DLD1 (cell line): ENCODE measurements around the gene QDPR.
"Not testable (repeated sequence)": the region's sequence is repeated elsewhere in the genome, so short reads cannot be mapped to it uniquely, and the experiment has no call there.

Experiments
- in situ Hi-C: cut with HindIII; loops from 2 replicates; pipeline ENCODE4 v1.10.0; 2017; ENCODE audit warnings: low sequenced_read_pairs

QDPR gene

DNA sequence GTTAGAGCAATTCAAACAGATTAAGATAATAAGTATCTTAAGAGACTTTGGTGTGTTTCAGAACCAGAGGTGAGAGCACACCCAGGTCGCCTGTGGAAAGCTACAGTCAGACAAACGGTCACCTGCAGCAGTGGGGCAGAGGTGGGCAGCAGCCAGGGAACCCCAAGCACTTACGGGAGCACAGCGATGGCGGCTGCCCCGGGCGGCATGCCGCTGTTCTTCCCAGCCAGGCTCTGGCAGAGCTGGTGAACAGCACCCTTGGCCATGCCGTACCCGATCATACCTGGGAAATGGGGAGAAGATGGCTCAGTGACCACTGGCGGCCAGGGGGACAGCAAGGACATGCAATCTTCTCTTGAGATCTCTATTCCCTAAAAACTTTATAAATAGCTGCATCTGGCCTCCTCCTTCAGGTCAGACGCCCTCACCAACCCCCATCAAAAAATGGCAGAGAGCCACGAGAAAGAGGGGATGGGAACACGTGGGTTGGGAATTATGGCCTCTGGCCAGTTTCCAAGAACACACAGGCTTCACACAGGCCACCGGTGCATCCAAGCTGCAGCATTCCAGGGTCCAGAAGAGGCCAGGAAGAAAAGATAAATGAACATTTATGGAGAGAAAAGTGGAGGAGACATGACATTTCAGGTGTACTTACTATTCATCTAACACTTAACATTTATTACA is 19.7 kb downstream of the QDPR start:
- in situ Hi-C loops: no loop called here

DNA sequence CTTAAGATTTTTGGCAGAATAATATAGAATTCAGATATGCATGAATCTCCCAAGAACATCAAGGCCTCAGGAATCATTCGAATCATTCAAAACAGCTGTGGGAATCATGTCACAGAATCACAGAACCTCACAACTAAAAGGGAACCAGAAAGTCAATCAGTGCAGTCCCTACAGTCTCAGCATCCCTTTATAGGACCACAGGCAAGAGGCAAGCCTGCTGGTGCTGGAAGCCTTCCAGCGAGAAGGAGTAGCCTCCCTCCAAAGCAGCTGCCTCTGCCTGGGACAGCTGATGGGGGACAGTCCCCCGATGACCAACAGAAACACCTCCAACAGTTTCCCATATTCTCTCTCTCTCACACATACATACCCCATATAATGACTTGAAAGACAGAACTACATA is 20.7 kb downstream of the QDPR start:
- in situ Hi-C loops: no loop called here

DNA sequence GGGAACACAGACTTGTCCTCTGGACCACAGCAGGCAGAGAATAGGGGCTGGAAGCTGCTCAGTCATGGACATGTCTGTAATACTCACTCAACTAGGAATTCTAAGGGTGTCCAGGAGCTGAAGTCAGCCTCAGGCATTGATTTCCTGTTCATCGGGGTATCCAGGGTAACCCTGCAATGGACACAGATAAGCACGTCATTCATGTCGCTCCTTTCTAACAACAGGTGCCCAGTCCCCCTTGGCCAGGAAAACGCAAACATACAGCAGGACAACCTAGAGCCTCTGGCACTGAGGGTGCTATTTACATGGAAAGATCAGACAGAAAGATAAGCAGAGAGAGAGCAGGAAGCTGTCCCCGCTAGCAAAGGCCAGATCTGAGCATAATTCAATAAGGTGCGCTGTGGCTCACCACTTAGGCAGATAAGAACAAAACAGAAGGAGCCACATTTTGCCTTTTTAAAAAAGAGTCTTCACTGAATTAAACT is 21.3 kb downstream of the QDPR start:
- in situ Hi-C loops: no loop called here

DNA sequence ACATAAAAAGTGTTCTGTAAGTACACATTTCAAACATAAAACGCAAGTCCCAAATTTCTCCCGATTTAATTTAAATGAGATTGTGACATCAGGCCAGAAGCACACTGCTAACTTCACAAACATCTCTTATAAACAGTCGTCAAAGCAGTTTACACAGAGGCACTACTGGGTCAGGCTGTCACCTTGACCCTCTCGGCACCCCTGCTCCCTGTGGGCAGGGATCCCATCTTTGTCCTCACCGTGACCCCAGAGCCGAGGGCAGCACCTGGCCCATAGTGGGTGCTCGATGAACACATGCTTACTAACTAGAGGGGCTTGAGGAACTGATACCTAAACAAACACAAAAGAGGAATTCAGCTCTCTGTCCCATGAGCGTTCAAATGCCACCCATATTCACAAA is 22.2 kb downstream of the QDPR start:
- in situ Hi-C loops: no loop called here

DNA sequence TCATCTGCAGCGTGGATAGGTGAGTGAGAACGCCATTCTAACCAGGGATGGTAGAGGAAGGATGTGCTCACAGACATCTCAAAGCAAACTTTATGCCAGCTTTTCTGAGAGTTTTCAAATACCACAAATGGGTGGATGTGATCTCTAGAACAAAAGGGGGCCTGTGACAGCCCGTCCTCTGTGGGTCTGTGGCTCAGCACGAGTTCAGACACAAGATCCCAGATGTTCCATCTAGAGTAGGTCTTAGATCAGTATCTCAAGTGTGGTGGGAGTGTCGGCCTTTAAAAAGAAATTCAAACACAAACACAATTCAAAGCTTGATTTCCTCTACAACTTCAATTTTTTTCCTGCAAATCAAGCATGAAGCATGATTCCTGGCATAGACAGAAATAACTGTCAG is 22.8 kb downstream of the QDPR start:
- in situ Hi-C loops: no loop called here

DNA sequence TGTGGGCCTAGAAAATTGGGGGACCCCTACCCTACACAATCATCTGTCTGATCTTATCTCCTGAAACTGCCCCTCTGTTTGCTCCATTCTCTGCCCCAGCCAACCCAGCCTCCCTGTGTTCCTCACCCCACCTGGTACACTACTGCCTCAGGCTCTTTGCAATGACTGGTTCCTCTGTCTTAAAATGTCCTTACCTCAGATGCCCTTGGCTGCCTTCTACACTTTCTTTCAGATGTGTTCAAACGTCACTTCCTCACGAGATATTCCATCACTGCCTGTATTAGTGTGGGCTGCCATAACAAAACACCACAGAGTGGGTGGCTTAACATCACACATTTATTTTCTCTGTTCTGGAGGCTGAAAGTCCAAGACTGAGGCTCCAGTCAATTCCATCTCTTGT is 29.2 kb downstream of the QDPR start:
- in situ Hi-C loops: no loop called here

DNA sequence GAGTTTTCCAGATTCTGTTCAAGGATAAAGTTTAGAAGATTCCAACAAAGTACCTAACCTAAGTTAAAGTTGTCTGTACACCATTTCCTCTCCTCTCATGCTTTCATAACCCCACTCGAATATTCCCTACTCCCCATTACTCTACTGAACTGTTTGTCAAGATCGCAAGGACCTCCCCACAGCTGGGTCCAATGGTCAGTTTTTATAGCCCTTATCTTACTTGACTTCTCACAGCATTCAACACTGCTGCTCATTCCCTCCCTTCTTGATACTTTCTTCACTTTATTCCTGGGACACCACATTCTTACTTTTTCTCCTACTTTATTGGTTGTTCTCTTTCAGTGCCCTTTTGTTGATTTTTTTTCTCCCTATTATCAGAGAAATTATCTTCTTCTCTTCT is 30.9 kb downstream of the QDPR start:
- in situ Hi-C loops: no loop called here

DNA sequence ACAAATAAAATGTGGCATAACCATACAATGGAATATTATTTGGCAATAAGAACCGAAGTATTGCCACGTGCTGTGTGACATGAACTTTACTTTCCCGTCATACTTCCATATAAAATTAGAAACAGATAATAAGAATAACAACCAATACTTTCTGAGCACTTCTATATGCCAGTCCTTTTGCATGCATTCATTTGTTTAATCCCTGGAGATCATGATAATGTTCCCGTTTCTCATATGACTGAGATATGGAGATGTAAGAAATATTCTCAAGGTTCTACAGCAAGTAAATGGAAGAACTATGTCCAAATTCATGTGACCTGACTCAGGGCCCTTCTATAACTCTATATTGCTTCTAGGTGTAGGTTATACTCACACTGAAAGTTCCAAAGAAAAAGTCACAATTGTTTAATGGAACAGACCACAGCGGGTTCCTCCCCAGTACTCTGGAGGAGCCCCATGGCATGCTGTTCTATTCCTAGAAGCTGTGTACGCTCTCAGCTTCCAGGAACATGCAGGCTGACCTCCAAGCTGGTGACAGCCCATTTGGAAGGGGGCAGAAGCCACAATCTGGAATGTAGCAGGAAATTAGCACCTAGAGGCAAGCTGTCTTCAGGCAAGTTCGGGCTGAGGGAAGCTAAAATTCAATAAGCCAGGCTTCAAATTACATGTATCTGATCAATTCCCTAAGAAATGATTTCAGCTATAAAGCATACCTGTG is 31.5 kb downstream of the QDPR start:
- in situ Hi-C loops: no loop called here

DNA sequence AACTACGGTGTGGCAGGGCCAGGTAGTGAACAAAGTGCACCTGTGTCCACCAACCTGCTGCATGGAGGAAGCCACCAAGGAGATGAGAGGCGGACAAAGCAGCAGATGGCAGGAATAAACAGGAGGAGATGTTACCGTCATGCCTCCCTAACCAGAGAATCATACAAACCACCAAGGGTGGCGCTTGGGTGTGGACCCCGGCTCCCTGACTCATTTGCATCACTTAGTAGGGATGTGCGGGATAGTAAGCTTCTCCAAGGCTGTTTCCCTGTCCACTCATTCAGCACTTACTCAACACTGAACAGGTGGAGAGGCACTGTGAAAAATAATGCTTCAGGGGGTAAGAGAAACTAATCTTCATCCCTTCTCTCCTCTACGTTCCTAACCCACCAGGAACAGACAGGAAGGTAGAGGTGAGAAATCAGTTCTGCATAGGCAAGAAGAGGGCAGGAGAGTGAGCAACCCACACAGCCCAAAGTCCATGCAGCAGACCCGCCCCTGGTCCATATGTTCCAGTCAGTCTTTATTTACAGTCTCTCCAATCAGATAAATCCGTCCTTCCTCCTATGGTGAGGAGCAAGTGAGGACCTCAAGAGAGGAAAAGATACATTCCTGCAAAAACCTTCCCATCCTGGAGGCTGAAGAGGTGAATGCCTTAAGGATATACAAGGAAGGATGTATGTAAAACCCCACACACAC is 34.0 kb downstream of the QDPR start:
- in situ Hi-C loops: no loop called here

DNA sequence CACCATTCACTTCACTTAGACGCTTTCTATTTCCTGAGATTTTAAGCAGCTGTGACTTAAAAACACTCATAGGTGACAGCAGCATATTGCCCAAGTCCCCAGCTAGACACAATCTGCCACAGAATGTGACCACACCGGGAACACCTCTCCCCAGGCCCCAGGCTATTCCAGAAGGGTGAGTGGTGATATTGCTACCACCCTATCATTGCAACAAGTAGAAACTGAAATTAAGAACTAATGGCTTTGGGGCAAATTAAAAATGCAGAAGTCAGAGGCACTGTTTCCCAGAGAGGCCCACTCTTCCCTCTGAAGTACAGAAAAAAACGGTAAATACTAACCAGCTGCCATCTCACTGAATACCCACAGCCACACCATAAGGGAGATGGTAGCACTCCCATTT is 35.0 kb downstream of the QDPR start:
- in situ Hi-C loops: no loop called here

DNA sequence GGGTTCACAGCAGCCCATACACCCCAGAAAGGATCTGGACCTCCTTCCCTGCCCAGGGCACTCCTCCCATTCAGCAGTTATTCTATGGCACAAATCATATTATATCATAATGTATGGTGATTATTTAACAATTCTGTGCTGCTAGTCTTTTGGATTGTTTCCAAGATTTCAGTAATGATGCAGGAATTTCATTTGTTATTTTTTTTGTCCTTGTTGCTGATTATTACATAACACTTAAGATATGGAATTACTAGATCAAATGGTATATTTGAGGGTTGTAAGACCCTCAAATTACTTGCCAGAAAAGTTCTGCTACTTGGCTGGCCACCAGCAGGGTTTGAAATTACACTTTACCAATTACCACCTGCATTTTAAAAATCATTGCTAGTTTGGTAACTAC is 36.4 kb downstream of the QDPR start:
- in situ Hi-C loops: no loop called here

DNA sequence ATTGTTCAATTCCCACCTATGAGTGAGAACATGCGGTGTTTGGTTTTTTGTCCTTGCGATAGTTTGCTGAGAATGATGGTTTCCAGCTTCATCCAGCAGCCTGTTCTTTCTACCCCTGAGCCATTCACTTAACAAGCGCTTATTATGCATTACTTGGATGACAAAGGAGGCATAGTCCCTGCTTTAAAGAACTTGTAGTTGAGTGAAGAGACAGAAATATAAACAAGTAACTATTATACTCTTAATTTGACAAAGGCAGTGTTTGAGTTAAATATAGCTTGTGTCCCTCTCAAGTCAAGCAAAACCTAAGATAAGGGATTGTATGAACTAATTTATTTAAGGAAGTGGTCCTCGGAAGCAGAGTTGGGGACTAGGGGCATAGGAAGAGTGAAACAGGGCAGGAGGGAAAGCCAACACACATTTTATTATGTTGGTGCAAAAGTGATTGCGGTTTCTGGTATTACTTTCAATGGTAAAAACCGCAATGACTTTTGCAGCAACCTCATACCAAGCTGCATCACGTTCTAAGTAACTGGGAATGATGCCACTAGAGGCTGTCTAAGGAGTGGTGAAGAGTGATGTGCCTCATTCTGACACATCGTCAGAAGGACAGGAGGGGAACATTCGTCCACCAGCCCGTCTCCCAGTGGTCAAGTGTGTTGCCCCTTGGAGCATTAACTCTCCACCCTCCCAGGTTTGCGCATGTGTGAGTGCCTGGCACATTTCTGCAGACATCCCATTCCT is 41.8 kb downstream of the QDPR start:
- in situ Hi-C loops: no loop called here

DNA sequence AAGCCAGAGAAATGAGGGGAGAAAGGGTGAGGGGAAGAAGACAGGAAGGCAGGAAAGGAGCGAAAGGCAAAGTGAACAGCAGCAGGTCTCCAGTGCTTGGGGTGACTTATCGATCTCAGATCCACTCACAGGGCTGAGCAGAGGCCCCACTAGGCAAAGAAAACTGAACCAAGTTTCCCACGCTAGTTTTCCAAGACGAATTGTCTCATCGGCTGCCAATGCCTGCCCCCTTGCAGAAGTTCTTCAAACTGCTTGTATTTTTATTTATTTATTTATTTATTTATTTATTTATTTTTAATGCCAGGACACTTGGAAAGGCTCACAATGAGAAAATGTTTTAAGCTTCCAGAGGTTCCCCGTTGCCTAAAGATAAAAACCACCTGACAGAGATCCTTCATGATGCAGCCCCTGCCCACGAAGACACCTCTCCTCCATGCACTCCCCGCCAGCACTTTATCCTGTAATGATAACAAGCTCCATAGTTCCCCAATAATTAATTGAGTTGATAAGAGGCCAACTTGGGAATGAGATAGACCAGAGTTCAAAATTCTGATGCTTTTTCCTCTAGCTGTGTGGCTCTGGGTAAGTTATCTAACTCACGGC is 43.2 kb downstream of the QDPR start:
- in situ Hi-C loops: no loop called here

DNA sequence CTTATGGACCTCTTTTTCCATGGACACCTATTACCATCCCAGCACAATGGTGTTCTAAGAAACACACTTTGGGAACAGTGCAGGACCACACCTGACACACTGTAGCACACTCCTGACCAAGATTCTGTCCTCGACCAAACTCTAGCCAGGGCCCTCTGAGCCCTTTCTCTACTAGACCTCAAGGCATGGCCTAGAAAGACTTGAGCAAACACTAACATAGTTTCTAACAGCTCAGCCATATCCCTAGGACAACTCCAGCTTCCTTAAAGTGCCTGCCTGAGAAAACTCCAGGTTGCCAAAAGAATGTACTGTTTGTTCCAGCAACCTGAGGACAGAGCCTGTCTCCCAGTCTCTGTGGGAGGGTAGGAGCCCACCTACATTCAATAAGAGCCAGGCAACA is 48.3 kb downstream of the QDPR start:
- in situ Hi-C loops: no loop called here

DNA sequence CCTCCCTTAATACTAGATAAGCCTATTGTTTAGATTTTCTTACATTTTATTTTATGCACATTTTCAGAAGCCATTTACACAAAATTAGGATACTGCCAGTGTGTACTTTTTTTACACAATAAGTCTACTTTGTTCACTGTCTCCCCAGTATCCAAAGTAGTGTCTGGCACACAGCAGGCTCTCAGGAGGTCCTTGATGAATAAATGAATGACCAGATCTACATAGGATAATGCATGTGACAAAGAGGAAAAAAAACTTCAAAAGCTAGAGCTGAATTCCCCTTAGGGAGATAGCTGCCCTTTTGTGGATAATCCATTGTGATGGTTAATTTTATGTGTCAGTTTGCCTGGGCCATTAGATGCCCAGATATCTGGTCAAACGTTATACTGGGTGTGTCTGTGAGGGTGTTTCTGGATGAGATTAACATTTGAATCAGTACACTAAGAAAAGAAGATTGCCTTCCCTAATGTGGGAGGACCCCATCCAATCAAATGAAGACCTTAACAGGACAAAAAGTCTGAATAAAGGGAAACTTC is 61.6 kb downstream of the QDPR start:
- in situ Hi-C loops: no loop called here

DNA sequence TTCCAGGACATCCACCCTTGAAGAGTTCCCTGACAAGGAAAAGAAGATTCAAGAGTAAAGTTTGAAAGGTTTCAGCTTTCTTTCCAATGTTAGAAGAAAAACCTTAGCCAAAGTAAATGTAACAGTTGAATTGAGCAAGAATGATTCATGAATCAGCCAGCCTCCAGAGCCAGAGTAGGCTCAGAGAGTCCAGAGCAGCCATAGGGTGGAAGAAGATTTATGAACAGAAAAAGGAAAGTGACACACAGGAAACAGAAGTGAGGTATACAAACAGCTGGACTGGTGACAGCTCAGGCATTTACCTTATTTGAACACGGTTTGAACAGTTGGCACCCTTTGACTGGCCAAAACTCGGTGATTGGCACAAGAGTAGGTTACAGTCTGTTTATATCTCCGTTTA is 63.2 kb downstream of the QDPR start:
- in situ Hi-C loops: no loop called here

DNA sequence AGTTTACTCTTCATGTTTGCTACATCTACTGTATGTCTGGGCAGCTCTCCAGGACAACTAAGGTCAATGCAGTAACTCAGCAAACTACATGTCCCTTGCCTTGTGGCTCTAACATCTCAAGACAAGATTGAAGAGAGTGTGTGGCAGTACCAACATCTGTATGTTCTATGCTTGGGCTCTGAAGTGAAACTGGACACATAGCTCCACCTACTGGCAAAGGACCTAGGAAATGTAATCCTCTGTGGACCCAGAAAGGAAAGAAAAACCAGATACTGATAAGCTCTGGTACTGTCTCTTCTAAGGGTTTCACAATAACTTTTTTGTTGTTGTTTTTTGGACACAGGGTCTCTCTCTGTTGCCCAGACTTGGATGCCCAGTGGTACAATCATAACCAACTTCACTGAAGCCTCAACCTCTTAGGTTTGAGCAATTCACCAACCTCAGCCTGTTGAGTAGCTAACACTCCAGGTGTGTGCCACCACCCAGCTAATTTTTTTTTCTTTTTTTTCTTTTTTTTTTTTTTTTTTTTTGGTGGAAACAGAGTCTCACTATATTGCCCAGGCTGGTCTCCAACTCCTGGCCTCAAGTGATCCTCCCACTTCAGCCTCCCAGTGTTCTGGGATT is 64.1 kb downstream of the QDPR start:
- in situ Hi-C loops: no loop called here

DNA sequence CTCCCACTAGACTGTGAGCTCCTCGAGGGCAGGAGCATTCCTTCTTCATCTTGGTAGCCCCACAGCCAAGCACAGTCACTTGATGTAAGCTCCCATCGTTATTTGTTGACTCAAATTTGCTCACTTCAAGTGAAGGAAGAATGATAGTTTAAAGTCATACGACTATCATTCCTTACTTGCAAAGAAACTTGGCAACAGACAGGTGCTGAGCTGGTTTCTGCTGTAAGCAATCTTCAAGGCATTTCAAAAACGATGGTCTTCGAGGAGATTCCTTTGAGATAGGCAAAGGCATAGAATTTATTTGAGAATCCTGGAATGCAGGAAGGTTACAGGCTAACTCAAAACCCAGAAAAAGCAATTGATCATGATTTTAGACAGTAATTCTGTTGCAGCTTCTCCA is 64.8 kb downstream of the QDPR start:
- in situ Hi-C loops: no loop called here

DNA sequence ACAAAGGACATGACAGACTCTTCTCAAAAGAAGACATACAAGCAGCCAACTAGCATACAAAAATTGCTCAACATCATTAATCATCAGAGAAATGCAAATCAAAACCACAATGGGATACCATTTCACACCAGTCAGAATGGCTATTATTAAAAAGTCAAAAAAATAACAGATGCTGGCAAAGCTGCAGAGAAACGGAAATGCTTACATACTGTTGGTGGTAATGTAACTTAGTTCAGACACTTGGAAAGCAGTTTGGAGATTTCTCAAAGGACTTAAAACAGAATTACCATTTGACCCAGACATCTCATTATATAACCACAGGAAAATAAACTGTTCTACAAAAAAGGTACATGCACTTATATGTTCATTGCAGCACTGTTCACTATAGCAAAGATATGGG is 69.4 kb downstream of the QDPR start:
- in situ Hi-C loops: not testable (repeated sequence)

DNA sequence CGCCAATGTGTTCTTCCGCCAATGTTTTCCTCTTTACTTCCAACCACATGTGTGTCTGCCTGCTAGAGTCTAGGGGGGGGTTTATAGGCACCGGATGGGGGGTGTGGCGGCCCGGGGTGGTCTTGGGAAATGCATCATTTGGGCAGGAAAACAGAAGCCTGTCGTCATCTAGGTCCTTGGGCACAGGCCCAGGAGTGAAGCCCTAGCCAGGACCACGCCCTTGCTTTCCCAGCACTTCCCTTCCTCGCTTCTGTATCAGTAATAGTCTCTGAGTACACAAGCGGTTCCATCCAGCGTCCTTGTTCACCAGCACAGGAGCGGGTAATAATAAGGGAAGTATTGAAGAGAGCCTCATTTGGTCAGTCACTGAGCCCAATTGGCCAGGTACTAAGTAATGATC is 74.5 kb downstream of the QDPR start:
- in situ Hi-C loops: no loop called here
